BJ (cell line): Measurements from ENCODE around the gene ALK. TPM values are rescaled to one million over a fixed set of nuclear protein-coding genes. Genes with fewer than 3 reads are reported as not detected.

Experiments
- CTCF ChIA-PET: fragments of 350-600 bp; formaldehyde crosslinking; extraction: SDS; loops from one replicate; lab custom pipeline; 2021; ENCODE audit warnings: antibody characterized with exemption, inconsistent platforms; lab: Yijun Ruan, JAX
- POLR2A ChIA-PET: fragments of 300-600 bp; sonication (Branson Sonifier 250); formaldehyde crosslinking; extraction: SDS; loops from one replicate; lab custom pipeline; 2021; ENCODE audit warnings: antibody characterized with exemption; lab: Charles Lee
- DNase-seq: peaks from one replicate; pipeline ENCODE4 v3.0.0-alpha.2; 2011; ENCODE audit warnings: low read depth
- H3K27me3 ChIP-seq: 2 replicates; pipeline ENCODE4 v1.6.0; 2011; ENCODE audit warnings: low read length; ENCODE audit not compliant: control insufficient read depth, insufficient read depth
- H3K36me3 ChIP-seq: 2 replicates; pipeline ENCODE4 v1.5.1; 2011; ENCODE audit warnings: low read length; ENCODE audit not compliant: control insufficient read depth, insufficient read depth
- H3K4me3 ChIP-seq: 2 replicates; pipeline ENCODE4 v1.5.1; 2011; ENCODE audit warnings: low read depth, mild to moderate bottlenecking, control low read depth, low read length
- polyA plus RNA-seq: library from polyadenylated mRNA; depleted of rRNA; stranded (reverse); fragments of >200 nt; gene quantifications from 2 replicates; pipeline ENCODE4 v1.2.3, GENCODE V29; 2011
- TF ChIP-seq, protein P1 (sequence below): IDR thresholded peaks from 2 replicates; pipeline ENCODE4 v1.5.1; 2011; ENCODE audit warnings: low read depth, mild to moderate bottlenecking, control low read depth, inconsistent platforms, low read length, moderate library complexity; ENCODE audit not compliant: insufficient read depth

ALK gene
- polyA plus RNA-seq, 1 experiment: not detected

DNA sequence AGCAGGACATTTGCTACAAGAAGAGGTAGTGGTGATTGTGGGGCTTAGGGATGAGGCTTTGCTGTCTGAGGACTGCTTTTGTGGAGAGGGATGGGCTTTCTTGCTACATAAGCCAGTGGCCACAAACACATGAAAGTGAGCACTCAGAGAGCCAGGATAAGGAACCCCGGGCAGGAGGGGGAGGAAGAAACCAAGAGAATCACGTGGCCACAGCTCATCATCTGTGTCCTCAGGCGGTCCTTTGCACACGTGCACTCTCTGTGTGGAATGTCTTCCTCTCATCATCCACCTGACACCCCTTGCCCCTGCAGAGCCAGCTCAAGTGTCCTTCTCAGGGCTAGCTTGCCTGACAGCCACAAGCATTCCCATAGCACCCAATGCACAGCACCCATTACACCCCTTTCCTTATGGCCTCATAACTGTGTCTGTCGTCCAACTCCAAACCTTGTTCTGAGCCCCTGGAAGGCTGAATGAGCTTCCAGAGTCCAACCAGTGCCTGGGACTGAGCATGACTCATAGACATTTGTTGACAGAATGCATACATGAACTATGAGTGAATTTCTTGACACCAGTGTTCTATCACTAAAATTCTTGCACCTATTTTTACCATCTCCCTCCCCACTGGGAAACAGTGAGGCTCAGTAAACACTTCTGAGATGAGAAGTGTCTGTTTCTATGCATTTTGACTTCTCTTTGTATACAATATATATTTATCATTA, 398.3 kb downstream of the ALK start:
- TF ChIP-seq, protein P1, sequence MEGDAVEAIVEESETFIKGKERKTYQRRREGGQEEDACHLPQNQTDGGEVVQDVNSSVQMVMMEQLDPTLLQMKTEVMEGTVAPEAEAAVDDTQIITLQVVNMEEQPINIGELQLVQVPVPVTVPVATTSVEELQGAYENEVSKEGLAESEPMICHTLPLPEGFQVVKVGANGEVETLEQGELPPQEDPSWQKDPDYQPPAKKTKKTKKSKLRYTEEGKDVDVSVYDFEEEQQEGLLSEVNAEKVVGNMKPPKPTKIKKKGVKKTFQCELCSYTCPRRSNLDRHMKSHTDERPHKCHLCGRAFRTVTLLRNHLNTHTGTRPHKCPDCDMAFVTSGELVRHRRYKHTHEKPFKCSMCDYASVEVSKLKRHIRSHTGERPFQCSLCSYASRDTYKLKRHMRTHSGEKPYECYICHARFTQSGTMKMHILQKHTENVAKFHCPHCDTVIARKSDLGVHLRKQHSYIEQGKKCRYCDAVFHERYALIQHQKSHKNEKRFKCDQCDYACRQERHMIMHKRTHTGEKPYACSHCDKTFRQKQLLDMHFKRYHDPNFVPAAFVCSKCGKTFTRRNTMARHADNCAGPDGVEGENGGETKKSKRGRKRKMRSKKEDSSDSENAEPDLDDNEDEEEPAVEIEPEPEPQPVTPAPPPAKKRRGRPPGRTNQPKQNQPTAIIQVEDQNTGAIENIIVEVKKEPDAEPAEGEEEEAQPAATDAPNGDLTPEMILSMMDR: no peak
- ChIA-PET CTCF (no interaction called here), POLR2A (interaction anchor here (0.7 kb wide), 1 partner anchor 48 kb away, joined by 3 read pairs; no protein-coding TSS in a partner anchor)
- H3K4me3 ChIP-seq: no peak overlapping the region
- no peaks in the 10 kb centered on the region for H3K36me3 ChIP-seq
- no peak for DNase-seq
- H3K27me3 ChIP-seq: no peaks in the 10 kb centered on the region

DNA sequence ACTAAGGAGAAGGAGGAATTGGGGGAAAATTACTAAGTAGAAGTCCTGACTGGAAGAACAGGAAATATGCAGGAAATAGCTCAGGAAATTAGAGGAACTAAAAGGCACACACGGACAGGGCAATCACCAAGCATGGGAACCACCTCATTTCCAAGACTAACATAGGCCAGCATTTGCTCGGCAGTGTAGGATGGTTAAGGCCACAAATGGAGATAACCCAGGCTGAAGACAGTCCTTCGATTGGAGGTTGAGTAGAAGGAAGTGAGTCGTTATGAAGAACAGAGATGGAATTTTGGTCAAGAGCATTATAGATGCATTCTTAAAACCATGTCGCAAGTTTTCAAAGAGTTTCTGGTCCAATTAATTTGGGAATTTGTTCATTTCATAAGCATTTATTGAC, 401.4 kb downstream of the ALK start:
- Histone ChIP-seq H3K36me3 (no peaks in the 10 kb centered on the region), H3K4me3 (no peak overlapping the region), H3K27me3 (no peaks in the 10 kb centered on the region)
- TF ChIP-seq, protein P1: no peak
- DNase-seq: peak; percentile 29
- POLR2A ChIA-PET: no interaction called here
- CTCF ChIA-PET: interaction anchor here (0.5 kb wide), 1 partner anchor 23 kb away, joined by 3 read pairs; no protein-coding TSS in a partner anchor

DNA sequence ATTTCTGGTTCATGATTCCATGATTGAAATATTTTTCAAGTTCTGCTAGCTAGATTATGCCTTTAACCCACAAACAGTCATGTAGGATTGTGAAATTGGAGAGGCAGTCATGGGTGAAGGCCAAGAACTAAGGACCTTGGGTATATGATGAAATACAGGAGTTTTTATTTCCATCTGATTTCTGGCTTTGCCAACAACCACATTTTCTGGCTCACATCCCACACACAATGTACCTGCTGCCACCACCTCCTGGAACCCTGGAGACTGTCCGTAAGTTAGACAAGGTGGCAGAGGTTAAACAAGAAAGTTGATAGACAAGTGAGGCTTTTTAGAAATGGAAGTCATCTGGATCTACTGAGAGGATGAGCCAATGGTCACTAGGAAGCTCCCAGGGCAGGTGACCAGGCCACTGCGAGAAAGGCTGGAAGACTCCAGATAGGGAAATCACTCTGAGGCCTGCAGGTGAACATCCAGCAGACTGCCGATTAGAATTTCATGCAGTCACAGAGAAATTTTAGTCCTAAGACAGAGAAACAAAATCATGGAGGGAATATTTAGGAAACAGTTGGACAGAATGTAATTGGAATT, 402.0 kb downstream of the ALK start:
- ChIA-PET CTCF (interaction anchor here (0.5 to 1.2 kb wide), 3 partner anchors 12 to 109 kb away, joined by 3 to 4 read pairs (median 3); no protein-coding TSS in a partner anchor), POLR2A (no interaction called here)
- Histone ChIP-seq H3K36me3 (no peaks in the 10 kb centered on the region), H3K4me3 (no peak overlapping the region), H3K27me3 (no peaks in the 10 kb centered on the region)
- TF ChIP-seq, protein P1: no peak
- peak; percentile 59 for DNase-seq

DNA sequence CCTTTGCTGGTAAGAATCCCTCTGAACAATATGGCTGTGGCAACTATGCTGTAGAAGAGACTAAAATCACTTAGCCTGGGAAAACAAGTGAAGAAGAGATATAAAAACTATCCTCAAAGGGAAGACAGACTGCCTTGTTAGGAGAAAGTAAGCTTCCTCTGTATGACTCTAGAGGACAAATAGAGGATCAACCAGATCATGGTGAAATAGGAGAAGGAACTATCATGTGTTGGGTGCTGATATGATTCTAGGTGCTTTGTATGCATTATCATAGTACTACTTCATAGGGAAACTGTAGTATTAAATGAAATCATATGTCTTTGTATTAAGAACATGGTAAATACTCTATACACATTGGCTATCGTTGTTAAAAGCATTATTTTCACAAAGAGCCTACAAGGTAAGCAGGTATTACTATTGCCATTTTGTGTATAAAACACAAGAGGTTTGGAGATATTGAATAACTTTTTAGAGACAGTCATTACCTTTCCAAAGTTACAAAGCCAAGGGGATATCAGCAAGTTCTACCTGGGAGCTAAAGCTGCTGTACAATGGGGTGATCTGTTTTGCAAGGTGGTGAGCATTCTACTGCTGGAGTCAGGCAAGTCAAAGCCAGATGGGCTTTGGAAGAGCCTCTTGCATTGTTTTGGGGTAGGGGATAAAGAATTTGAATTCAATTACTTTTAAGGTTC, 402.6 kb downstream of the ALK start:
- Histone ChIP-seq H3K36me3 (no peaks in the 10 kb centered on the region), H3K27me3 (no peaks in the 10 kb centered on the region), H3K4me3 (no peak overlapping the region)
- DNase-seq: no peak
- TF ChIP-seq, protein P1: no peak
- ChIA-PET CTCF (interaction anchor here (0.8 to 1.2 kb wide), 2 partner anchors 12 to 108 kb away, joined by 3 to 4 read pairs; no protein-coding TSS in a partner anchor), POLR2A (no interaction called here)

DNA sequence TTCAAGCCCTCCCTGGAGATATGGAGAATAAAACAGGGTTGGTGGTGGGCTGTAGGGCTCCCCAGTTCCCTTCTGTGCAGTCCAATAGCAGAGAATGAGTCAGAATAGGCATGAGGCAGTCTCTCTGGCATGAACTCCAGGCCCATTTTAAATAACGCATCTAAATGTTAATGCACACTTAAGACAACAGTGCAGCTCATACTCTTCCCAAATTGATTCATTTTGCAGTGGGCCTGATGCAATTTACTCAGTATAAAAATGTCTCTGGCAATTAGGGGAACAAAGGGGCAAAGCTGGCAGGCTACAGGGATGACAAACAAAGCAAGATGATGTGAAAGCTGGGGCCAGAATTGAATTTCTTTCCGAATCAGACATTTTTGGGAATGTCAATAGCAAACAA, 403.4 kb downstream of the ALK start:
- POLR2A ChIA-PET: no interaction called here
- TF ChIP-seq, protein P1: no peak
- no peak for DNase-seq

More for the DNA sequence above, 403.4 kb downstream of the ALK start:
- Histone ChIP-seq H3K4me3 (no peak overlapping the region), H3K36me3 (no peaks in the 10 kb centered on the region), H3K27me3 (no peaks in the 10 kb centered on the region)
- CTCF ChIA-PET: interaction anchor here (0.6 to 0.9 kb wide), 2 partner anchors 209 to 324 kb away, joined by 3 to 4 read pairs; no protein-coding TSS in a partner anchor
